ENCODE data around the gene MRAS.

The MRAS gene

DNA sequence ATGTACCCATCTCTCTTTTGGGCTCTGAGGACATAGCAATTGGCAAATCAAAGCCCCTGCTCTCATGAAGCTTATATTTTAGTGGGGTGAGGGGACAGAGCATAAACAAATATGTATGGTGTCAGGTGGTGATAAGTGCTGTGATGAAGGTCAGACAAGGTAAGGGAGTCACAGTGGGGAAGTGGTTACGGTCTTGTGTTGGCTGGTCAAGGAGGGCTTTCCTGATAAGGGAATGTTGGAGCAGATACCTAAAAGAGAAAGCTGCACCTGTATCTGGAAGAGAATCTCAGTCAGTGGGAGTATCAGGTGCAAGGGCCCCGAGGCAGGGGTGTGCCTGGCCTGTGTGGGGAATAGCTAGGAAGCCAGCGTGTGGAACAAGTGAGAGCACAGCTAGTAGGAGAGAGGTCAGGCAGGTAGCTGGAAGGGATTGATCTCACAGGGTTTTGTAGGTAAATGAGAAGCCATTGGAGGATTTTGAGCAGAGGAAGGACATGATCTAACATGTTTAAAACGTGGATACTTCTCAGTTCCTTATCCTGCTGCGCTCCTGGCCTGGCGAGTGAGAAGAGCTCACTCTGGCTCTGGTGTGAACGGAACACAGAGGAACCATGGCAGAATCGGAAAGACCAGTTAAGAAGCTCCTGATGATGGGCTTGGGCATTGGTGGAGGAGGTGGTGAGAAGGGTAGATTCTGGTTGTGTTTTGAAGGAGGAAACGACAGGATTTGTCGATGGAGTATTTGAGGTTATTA, 35.5 kb downstream of the MRAS start:
- no peak for TF ChIP-seq CTCF (IDR thresholded peaks at IDR 0.05; ENCODE audit: control extremely low read depth, extremely low read depth, low read depth, missing control alignments)
- POLR2A ChIA-PET = no interaction called here
- CTCF ChIA-PET = interaction anchor here (0.8 to 2.2 kb wide), 2 partner anchors 13 kb away, joined by 3 to 5 read pairs; no protein-coding TSS in a partner anchor
- DNase-seq (ENCODE audit: extremely low spot score) = no peak

- POLR2A ChIA-PET = no interaction called here
- no peak for TF ChIP-seq CTCF (IDR thresholded peaks at IDR 0.05; ENCODE audit: control extremely low read depth, extremely low read depth, low read depth, missing control alignments)
- CTCF ChIA-PET = interaction anchor here (2.2 kb wide), 1 partner anchor 12 kb away, joined by 5 read pairs; no protein-coding TSS in a partner anchor
- DNase-seq (ENCODE audit: extremely low spot score) = no peak
Measured at GRCh38 chr3:138384531-138384930, 36.2 kb downstream of the MRAS start.

DNA sequence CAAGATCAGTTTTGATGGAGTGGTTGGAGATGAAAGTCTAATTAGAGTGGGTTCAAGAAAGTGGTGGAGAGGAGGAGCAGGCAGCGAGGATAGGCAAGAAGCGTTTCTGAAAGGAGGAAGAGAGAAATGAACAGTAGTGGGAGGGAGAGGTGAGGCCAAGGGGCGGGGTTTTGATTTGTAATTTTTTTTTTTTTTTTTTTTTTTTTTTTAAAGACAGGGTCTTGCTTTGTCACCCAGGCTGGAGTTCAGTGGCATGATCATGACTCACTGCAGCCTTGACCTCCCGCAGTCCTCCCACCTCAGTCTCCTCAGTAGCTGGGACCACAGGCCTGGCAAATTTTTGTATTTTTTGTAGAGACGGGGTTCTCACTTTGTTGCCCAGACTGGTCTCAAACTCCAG, 36.6 kb downstream of the MRAS start:
- CTCF ChIA-PET = interaction anchor here (2.2 kb wide), 1 partner anchor 12 kb away, joined by 5 read pairs; no protein-coding TSS in a partner anchor
- POLR2A ChIA-PET = no interaction called here
- no peak for TF ChIP-seq CTCF (IDR thresholded peaks at IDR 0.05; ENCODE audit: control extremely low read depth, extremely low read depth, low read depth, missing control alignments)
- no peak for DNase-seq (ENCODE audit: extremely low spot score)

GRCh38 chr3:138389144-138389601, 40.8 kb downstream of the MRAS start:
- no peak for TF ChIP-seq CTCF (IDR thresholded peaks at IDR 0.05; ENCODE audit: control extremely low read depth, extremely low read depth, low read depth, missing control alignments)
- ChIA-PET CTCF (interaction anchor here (1.0 kb wide), 1 partner anchor 58 kb away, joined by 3 read pairs; no protein-coding TSS in a partner anchor), POLR2A (no interaction called here)
- DNase-seq (ENCODE audit: extremely low spot score) = no peak

DNA sequence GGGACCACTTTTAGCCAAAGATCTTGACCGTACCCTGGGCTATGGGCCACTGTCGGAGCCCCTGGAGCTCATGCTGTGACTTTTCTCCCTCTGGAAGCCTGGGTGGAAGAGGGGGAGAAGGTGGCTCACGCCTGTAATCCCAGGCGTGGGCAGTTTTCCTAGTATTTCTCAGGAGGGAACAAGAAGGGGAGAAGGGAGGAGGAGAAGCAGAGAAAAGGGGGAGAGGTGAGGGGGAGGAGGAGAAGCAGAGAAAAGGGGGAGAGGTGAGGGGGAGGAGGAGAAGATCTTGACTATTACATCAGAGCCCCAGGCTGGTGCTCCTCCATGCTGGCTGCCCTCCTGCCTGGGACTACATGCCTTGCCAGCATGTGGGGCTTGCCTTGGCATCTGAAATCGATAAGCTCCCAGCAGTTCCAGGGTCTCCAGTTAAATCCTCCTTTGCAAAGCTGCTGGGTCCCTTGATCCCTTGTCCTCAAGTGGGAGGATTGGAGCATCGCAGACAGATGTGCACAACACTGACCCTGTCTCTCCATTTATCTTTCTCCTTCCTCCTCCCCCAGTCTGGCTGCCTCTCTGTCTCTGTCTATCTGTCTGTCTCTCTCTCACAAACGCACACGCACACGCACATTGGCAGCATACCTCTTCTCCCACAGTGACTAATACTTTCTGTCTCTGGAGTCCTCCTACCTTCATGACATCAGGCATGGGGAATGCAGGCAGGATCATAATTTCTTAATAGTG, 41.6 kb downstream of the MRAS start:
- DNase-seq (ENCODE audit: extremely low spot score) = no peak
- ChIA-PET POLR2A (no interaction called here), CTCF (interaction anchor here (1.0 to 1.5 kb wide), 2 partner anchors 28 to 59 kb away, joined by 3 read pairs; no protein-coding TSS in a partner anchor)
- no peak for TF ChIP-seq CTCF (IDR thresholded peaks at IDR 0.05; ENCODE audit: control extremely low read depth, extremely low read depth, low read depth, missing control alignments)

- ChIA-PET CTCF (interaction anchor here (1.5 kb wide), 1 partner anchor 27 kb away, joined by 3 read pairs; no protein-coding TSS in a partner anchor), POLR2A (no interaction called here)
- DNase-seq (ENCODE audit: extremely low spot score) = no peak
- TF ChIP-seq CTCF (IDR thresholded peaks at IDR 0.05; ENCODE audit: control extremely low read depth, extremely low read depth, low read depth, missing control alignments) = no peak
Measured at GRCh38 chr3:138390582-138390932, 42.2 kb downstream of the MRAS start.

Measured in GM10248 (cell line).